GM23338 (cell line): Measurements from ENCODE around the gene PCDHGA1.

Experiments used
- CREB1 ChIP-seq: fragments of 250-450 bp; sonication (Bioruptor Pico); IDR thresholded peaks from 2 replicates; pipeline ENCODE4 v1.5.0; 2020; ENCODE audit warnings: low read depth, mild to moderate bottlenecking, moderate library complexity
- EZH2 ChIP-seq: fragments of 200-600 bp; sonication (generic); IDR thresholded peaks from one replicate; pipeline ENCODE4 v1.8.0; 2017; ENCODE audit warnings: antibody characterized with exemption, mild to moderate bottlenecking, low read depth; ENCODE audit not compliant: unreplicated experiment
- EZH2phosphoT487 ChIP-seq: fragments of 200-600 bp; sonication (generic); IDR thresholded peaks from one replicate; pipeline ENCODE4 v1.8.1; 2018; ENCODE audit warnings: antibody characterized with exemption; ENCODE audit not compliant: unreplicated experiment
- JUNB ChIP-seq: IDR thresholded peaks from one replicate; pipeline ENCODE4 v1.6.1; 2016; ENCODE audit warnings: antibody characterized with exemption; ENCODE audit not compliant: unreplicated experiment
- POLR2AphosphoS5 ChIP-seq: IDR thresholded peaks from 2 replicates; pipeline ENCODE4 v1.6.1; 2016; ENCODE audit warnings: antibody characterized with exemption, low read depth
- REST ChIP-seq: IDR thresholded peaks from one replicate; pipeline ENCODE4 v1.6.1; 2018; ENCODE audit warnings: antibody characterized with exemption; ENCODE audit not compliant: unreplicated experiment
- STAT1 ChIP-seq: IDR thresholded peaks from one replicate; pipeline ENCODE4 v1.6.1; 2016; ENCODE audit warnings: antibody characterized with exemption; ENCODE audit not compliant: unreplicated experiment
- ZNF462 ChIP-seq: fragments of 250-450 bp; sonication (Bioruptor Pico); IDR thresholded peaks from 2 replicates; pipeline ENCODE4 v1.5.0; 2020; ENCODE audit warnings: mild to moderate bottlenecking, moderate library complexity
- TF ChIP-seq, protein P1 (sequence below), 2 experiments: fragments of 200-600 bp in 1 of 2; sonication (generic) in 1 of 2; conservative IDR thresholded peaks; 2 replicates each; pipeline versions ENCODE4 v1.5.1 to v1.6.1; 2016 to 2017; ENCODE audit warnings: antibody characterized with exemption in 2 of 2, low read depth in 2 of 2, mild to moderate bottlenecking in 2 of 2, moderate library complexity in 1 of 2
- TF ChIP-seq, protein P2 (sequence below): IDR thresholded peaks from 2 replicates; pipeline ENCODE4 v1.6.1; 2016; ENCODE audit warnings: antibody characterized with exemption

GRCh38 chr5:141559461-141559860 is 229.1 kb downstream of the PCDHGA1 start:
- TF ChIP-seq, protein P1, sequence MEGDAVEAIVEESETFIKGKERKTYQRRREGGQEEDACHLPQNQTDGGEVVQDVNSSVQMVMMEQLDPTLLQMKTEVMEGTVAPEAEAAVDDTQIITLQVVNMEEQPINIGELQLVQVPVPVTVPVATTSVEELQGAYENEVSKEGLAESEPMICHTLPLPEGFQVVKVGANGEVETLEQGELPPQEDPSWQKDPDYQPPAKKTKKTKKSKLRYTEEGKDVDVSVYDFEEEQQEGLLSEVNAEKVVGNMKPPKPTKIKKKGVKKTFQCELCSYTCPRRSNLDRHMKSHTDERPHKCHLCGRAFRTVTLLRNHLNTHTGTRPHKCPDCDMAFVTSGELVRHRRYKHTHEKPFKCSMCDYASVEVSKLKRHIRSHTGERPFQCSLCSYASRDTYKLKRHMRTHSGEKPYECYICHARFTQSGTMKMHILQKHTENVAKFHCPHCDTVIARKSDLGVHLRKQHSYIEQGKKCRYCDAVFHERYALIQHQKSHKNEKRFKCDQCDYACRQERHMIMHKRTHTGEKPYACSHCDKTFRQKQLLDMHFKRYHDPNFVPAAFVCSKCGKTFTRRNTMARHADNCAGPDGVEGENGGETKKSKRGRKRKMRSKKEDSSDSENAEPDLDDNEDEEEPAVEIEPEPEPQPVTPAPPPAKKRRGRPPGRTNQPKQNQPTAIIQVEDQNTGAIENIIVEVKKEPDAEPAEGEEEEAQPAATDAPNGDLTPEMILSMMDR (conservative IDR thresholded peaks at IDR 0.05; ENCODE audit: low read depth in 2 of 2): no peak
- no peak for TF ChIP-seq POLR2AphosphoS5
- no peak for TF ChIP-seq CREB1 (CRISPR knock-in tag)
- TF ChIP-seq, protein P2, sequence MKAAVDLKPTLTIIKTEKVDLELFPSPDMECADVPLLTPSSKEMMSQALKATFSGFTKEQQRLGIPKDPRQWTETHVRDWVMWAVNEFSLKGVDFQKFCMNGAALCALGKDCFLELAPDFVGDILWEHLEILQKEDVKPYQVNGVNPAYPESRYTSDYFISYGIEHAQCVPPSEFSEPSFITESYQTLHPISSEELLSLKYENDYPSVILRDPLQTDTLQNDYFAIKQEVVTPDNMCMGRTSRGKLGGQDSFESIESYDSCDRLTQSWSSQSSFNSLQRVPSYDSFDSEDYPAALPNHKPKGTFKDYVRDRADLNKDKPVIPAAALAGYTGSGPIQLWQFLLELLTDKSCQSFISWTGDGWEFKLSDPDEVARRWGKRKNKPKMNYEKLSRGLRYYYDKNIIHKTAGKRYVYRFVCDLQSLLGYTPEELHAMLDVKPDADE: no peak
- TF ChIP-seq EZH2: no peak
- no peak for TF ChIP-seq ZNF462
- TF ChIP-seq EZH2phosphoT487: no peak
- no peak for TF ChIP-seq STAT1
- no peak for TF ChIP-seq JUNB
- no peak for TF ChIP-seq REST
